GM19351 (cell line): ENCODE measurements around the gene POU2F2.

ENCODE experiments used
- ATAC-seq: cut with Tn5 transposase; IDR thresholded peaks from one replicate; pipeline ENCODE4 v1.9.1; 2021; ENCODE audit warnings: mild to moderate bottlenecking, moderate library complexity; ENCODE audit not compliant: unreplicated experiment

POU2F2 gene

DNA sequence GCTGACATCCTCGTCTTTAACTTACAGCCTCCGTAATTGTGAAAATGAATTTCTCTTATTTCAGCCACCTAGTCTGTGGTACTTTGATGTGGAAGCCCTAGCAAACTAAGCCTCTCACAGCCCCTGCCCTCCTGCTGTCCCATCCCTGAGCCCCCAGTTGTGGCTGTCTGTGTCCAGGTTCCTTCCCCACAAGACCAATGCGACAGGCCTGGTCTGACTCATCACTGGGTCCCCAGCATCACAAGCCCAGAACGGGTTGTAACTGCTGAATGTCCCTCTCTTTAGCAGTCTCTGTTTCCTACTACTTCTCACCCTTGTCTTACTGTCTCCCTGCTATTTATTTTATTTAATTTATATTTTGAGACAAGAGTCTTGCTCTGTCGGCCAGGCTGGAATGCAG lies 5.7 kb downstream of the POU2F2 start:
- no peak for ATAC-seq

DNA sequence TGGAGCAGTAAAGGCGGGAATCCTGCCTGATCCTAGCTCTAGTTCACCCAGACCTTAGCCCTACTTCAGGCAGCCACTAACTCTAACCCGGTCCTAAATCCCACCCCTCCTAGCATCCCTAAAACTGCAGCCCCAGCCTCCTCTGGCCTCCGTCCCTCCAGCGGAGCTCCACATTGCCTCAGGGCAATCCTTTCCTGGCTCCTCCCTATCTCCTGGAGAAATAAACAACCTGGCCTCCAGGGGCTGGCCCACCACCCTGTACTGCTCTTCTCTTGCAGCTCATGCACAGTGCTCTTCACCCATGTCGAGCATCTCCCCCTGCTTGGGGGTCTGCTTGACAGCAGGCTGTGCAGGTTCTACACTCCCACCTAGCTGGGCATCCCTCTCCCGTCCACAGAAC lies 6.7 kb downstream of the POU2F2 start:
- ATAC-seq = no peak

DNA sequence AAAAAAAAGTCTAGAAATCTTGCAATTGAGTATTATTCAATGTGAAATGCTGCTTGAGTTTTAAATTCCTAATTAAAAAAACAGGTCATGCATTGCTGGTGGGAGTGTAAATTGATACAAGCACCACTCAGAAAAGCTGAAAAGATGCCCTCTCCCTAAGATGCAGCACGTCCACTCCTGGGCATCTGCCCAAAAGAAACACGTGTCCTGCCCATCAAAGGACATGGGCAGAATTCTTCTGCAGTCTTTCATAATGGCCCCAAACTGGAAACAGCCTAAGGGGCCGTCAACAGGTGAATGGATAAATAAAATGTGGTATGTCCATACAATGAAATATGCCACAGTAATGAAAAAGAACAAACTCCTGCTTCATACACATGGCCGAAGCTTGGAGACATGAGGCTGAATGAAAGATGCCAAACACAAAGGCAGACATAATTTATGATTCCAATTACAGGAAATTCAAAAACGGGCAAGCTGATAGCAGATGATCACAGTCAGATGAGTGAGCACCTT lies 7.8 kb downstream of the POU2F2 start:
- no peak for ATAC-seq

DNA sequence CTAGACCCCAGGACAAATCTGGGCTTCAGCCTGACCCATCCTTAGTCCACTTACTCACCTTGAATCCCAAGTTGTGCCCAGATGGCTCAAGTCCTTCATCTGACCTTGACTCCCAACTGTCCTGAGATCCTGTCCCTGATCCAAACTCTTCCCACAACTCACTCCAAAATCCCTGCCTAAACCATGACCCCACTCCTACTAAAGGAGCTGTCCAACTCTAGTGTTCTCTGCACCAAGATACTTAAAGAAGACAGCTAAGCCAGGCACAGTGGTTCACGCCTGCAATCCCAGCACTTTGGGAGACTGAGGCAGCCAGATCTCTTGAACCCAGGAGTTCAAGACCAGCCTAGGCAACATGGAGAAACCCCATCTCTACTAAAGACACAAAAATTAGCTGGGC lies 8.5 kb downstream of the POU2F2 start:
- ATAC-seq = no peak

DNA sequence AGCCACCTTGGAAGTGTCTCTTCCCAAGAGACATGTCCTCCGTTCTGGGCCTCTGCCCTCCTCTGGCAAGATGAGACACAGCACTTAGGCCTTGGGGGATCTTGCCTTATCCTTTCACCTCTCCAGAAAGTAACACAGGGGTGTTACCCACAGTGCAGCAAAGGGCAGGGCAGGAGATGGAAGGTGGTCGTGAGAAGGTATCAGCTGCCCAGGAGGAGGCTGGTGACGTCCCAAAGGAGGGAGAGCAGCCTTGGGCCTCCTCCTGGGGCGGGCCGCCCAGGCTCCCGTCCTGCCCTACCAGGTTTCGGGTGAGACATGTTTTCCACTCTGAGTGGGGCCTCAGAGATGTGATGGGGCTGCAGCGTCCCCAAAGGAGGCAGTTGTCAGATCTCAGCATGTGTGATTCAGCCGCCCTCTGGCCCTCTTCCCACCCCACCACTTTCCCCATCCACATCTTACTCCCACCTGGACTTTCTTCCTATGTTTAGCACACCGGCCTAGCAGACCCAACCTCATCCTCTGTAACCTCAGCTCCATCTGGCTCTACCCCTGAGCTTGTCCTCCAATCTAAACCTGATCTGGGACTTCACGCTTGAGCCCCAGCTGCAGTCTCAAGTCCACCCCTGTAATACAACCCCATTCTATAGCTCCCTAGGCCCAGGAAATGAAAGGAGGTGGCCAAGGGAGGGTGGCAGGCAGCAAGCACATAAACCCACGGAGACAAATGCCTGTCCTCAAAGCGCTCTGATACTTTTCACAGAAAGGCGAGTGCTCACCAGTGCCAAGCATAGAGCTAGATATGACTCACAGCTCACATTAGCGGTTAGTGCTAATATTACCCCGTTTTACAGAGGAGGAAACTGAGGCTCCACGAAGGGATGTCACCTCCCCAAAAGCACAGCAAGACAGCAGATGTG lies 9.3 kb downstream of the POU2F2 start:
- no peak for ATAC-seq

DNA sequence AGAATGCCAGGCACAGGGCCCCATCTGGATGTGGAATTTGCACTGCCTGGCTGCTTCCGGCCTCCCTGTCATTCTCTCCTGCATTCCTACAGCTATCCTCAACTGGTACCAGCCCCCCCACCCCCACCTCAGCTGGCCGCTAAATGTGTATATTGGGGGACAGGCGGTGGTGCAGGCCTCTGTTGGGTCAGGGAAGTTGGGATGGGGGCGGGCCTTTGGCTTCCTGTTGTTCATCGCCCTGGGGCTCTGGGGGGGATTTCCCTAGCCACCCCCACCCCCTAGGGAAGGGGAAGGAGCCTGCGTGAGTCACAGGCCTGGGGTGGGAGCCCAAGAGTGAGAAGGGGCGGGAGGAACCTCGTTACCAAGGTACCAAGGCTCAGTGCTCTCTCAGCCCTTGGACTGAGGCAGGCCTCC lies 10.6 kb downstream of the POU2F2 start:
- no peak for ATAC-seq

DNA sequence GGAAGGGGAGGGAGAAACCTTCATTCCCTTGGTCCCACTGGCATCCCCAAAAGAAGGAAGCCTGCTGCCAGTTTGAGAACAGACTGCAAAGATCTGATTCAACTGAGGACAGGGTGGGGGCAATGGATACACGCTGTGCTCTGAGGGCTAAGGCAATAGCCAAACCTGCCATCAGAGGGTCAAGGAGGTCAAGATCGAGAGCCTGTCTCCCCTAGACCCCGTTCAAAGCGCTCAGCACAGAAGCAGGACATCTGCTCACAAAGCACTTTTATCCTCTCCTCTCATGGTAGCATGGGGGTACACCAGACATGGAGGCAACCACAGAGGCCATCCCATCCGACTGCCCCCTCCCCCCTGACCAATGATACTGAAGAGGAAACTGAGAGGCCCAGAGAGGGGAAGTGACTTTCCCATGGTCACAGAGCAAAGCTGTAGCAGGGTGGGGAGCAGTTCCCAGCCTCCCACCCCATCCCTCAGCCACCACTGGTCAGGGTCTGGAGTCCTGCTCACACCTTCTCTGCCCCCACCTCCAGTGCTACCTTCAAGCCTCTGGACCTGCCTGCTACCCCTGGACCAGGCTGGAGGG lies 11.1 kb downstream of the POU2F2 start:
- ATAC-seq = no peak

DNA sequence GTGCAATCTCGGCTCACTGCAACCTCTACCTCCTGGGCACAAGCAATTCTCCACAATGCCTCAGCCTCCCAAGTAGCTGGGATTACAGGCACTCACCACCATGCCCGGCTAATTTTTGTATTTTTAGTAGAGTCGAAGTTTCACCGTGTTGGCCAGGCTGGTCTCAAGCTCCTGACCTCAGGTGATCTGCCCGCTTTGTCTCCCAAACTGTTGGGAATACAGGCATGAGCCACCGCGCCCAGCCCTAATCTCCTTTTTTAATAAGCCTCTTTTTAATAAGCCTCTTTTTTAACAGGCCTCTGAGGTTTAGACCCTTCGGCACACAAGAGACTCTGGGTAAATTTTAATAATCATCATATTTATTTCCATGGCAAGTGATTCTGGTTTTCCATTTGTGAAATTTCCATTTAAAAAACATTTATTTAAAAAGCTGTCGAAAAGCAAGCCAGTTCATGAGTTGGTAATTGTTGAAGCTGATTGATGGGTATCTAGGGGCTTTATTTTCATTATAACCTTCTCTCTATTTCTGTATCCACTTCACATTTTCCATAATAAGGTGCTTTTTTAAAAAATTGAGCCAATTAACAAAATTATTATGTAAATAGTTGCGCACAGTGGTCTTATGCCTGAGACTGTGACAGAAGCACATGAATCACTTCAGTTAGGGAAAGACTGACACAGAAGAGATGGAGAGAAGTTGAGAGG lies 11.8 kb downstream of the POU2F2 start:
- no peak for ATAC-seq

DNA sequence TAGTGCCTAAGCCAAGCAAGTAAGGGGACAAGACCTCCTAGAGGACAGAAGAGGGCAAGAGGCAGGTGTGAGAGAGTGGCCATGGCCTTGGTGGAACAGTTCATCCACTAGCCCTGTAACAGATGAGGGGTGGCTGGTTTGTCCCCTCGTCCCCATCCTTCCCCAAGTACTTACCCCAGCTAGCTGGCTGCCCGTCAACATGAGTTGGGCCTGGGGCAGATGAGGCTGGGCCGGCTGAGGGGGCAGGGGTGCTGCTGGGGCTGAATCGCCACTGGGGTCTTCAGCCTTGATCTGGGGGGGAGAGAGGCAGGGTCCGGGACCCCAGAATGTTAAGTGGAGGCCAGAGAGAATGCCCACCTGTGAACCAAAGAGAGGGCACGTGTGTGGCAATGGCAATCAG lies 15.2 kb downstream of the POU2F2 start:
- ATAC-seq = no peak

DNA sequence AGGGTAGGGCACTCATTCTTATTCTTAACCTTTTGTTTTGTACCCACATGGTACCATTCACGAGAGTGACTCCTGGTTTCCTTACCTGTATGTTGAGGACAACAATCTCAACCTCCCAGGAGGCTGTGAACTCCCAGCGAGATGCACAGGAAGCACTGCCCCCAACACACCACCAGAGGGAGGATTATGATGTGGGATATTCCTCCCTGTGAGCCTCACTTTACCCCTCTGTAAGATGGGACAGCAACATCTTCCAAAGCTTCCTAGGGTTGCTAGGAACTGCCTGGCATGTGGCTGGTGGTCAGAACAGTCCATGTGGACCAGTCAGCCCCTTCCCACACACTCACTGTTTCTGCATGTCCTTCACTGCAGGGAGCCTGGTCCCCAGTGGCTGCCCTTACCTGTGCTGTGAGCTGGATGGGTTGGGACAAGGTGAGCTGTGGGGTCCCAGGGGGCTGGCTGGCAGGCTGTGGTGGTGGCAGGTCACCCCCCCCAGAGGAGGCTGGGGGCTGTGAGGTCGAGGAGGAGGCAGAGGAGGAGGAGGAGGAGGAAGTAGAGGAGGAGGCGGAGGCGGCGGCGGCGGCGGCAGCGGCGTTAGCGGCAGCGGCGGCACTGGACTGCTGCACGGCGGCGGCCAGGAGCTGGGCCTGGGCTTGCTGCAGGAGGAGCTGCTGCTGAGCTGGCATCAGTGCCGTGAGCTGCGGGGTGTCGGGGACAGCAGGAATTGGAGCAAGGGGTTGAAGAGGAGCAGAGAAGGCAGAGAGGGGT lies 15.8 kb downstream of the POU2F2 start:
- no peak for ATAC-seq

DNA sequence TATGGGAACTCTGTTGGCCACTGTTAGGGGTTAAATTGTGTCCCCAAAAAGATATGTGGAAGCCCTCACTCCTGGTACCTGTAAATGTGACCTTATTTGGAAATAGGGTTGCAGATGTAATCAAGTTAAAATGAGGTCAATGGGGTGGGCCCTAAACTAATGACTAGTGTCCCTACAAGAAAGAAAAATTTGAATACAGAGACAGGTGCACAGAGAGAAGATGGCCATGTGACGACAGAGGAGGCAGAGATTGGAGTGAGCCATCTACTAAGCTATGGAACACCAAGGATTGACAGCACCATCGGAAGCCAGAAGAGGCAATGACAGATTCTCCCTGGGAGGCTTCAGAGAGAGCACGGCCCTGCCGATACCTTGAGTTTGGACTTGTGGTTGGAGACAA lies 16.5 kb downstream of the POU2F2 start:
- ATAC-seq = no peak

DNA sequence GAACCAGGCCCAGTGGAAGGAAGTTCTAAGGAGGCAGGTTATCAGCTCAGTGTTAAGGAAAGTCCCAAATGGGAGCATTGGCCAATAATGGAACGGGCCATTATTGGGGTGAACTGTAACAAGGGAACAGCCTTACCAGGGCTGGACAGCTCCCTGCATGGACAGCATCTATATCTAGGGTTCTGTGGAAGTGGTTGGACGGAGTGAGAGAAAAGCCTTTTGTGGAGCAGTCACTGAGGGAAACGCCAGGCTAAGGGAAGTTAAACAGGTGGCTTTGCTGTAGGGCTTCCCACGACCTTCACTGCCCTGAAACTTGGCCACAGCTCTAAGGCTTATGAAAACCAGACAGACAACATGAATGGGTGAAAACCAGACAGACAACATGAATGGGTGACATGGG lies 17.0 kb downstream of the POU2F2 start:
- no peak for ATAC-seq

DNA sequence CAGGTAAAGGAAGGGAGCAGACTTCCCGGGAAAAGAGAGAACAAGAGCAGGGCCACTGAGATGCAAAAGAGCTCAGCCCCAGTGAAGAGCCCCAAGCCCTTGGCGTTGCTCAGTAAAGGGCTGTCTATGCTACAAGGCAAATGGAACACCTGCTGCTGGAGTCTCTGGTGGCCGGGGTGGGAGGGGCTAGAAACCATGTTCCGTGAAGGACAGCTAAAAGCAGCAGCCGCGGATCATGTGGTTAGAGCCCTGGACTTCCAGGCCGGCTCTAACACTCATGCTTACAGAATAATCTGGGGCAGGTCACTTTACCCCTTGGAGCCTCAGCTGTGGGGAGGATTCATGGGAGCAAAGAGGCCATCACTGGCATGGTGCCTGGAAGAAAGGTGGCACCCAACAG lies 17.8 kb downstream of the POU2F2 start:
- ATAC-seq = peak; percentile 77

DNA sequence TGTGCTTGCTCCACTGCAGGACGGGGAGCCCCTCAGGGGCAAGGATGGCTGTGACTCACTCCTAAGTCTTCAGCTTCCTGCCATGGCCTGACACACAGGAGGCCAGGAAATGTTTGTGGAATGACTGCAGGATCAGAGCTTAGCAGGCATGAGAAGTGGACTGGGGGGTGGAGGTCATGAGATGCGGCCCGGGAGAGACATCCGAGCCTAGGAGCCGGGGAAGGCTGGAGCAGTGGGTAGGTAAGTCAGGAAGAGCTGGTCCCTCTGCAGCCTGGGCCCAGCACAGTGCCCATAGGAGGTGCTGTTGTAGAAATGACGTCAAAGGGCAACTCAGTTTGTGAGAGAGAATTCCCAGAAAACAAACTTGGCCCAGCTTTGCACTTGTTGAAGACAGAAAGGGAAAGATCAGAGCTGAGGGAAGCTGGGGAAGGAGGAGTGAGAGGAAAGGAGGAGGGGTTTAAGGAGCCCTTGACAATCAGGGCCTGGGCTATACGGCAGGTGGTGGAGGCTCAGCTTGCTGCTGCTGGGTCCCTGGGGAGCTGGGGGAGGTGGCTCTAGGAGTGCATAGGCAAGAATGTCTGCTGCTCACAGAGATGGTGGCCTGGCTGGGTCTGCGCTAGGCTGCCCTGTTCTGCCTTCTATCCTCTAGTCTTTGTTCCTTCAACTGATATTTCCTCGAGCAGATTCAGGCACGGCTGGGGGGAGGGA lies 18.5 kb downstream of the POU2F2 start:
- ATAC-seq = peak; percentile 62

DNA sequence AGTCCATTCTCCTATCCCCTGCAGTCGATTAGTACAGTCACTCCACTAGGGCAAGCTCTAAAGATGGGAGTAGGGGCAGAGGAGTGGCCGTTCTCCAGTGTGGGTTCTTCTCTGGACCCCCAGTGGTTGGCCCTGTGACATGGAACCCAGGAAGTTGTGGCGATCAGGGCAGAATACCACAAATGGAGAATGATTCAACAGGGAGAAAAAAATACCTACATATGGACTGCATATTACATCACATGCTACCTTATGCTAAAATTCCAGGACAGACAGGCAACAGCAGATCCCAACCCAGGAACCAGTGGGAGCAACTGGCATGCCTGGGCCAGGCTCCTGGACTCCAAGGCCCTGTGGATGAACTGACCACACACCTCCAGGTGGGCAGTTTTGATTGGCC lies 20.4 kb downstream of the POU2F2 start:
- no peak for ATAC-seq

DNA sequence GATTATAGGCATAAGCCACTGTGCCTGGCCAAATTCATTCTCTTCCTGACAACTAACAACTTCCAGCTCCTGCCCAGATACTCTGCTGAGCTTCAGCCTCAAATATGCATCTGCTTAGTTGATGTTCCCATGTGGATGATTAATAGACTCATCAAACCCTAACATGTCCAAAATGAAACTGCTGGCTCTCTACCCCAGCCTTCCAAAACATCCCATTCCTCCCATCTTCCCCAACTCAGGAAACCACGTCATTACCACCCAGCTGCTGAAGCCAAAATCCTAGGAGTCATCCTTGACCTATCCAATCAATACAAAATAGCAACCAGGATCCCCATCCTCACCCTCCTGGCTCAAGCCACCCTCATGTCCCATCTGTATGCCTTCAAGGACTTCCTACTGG lies 20.9 kb downstream of the POU2F2 start:
- no peak for ATAC-seq

DNA sequence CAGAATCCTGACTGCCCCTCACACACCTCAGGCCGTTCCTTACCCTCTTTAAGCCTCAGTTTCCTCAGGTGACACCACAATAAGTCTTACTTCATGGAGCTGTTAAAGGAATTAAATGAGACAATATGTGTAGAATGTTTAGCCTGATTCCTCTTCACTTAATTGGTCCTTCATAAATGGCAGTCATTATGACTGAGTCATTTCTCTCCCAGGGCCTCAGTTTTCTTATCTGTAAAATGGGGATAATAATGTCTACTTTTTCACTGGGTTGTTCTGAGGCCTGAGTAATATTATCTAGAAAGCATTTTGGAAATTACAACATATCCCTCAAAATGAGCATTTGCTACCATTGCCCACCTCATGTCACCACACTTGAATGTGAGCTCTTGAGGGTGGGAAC lies 21.6 kb downstream of the POU2F2 start:
- no peak for ATAC-seq

DNA sequence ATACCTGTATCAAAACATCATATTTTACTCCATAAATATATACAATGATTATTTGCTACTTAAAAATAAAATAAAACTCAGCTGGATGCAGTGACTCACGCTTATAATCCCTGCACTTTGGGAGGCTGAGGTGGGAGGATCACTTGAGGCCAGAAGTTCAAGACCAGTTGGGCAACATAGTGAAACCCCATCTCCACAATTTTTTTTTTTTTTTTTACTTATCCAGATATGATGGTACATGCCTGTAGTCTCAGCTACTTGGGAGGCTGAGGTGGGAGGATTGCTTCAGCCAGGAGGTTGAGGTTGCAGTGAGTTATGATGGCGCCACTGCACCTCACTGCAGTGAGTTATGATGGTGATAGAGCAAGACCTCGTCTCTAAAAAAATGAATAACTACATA lies 22.4 kb downstream of the POU2F2 start:
- ATAC-seq = no peak

DNA sequence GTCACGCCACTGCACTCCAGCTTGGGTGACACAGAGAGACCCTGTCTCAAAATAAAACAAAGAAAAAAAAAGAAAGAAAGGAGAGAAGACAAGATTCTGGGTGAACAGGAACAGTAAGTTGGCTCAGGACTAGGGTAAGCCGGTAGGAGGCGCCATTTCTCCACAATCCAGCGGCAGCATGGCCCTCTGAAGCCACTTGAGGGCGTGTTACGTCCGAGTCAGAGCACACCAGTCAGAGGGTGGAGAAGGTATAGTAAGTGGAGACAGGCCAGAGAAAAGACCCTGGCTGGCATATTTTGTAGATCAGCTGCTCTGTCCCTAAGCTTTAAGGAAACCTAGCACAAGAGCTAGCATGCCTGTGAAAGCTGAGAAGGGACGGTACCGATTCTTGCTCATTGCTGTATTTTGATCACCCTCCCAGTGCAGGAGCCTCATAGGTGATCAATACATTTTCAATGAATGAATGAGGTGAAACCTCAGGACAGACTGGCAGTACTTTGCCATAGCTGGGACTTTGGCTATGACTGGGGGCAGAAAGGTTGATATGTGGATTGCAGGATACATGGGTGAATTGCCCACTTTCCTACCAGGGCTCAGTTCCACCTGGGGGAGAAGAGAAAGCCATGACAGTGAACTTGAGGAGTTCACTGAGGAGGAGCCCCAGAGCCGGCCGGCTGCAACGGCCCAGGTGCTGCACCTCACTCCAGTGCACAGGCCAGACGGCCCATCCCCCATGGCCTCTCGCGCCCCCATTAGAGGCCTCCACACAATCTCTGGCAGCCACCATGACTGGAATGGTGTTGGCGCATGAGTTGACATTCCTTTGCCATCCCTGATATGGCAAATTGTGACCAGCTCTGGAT lies 23.5 kb downstream of the POU2F2 start:
- ATAC-seq = peak; percentile 68
